IMR-90 (cell line): ENCODE data around the gene PTGR3.

Experiments used
- BHLHE40 ChIP-seq: fragments of 150-350 bp; IDR thresholded peaks from 2 replicates; pipeline ENCODE4 v1.6.1; 2016; ENCODE audit warnings: mild to moderate bottlenecking, low read depth, low read length
- CEBPB ChIP-seq: IDR thresholded peaks from 2 replicates; pipeline ENCODE4 v1.6.1; 2012; ENCODE audit warnings: low read depth, low read length, improper control_type of control experiment
- FOS ChIP-seq: fragments of 150-350 bp; IDR thresholded peaks from 2 replicates; pipeline ENCODE4 v1.6.1; 2016; ENCODE audit warnings: low read depth, low read length
- MAFK ChIP-seq: IDR thresholded peaks from 2 replicates; pipeline ENCODE4 v1.6.1; 2012; ENCODE audit warnings: low read depth, low read length, improper control_type of control experiment
- MXI1 ChIP-seq: IDR thresholded peaks from 2 replicates; pipeline ENCODE4 v1.6.1; 2012; ENCODE audit warnings: low read depth, mild to moderate bottlenecking, low read length, moderate library complexity, borderline replicate concordance
- NFE2L2 ChIP-seq: fragments of 150-350 bp; IDR thresholded peaks from 2 replicates; pipeline ENCODE4 v1.6.1; 2016; ENCODE audit warnings: low read depth, mild to moderate bottlenecking, low read length
- POLR2A ChIP-seq: IDR thresholded peaks from 2 replicates; pipeline ENCODE4 v1.6.1; 2012; ENCODE audit warnings: mild to moderate bottlenecking, low read depth, low read length
- RAD21 ChIP-seq: IDR thresholded peaks from 2 replicates; pipeline ENCODE4 v1.6.1; 2012; ENCODE audit warnings: low read length, improper control_type of control experiment
- RCOR1 ChIP-seq: IDR thresholded peaks from 2 replicates; pipeline ENCODE4 v1.6.1; 2012; ENCODE audit warnings: mild to moderate bottlenecking, low read length, improper control_type of control experiment; ENCODE audit not compliant: insufficient replicate concordance
- RFX5 ChIP-seq: IDR thresholded peaks from 2 replicates; pipeline ENCODE4 v1.8.0; 2012; ENCODE audit warnings: low read depth, mild to moderate bottlenecking, low read length, moderate library complexity
- SMC3 ChIP-seq: fragments of 150-350 bp; IDR thresholded peaks from 2 replicates; pipeline ENCODE4 v1.6.1; 2016; ENCODE audit warnings: low read depth, mild to moderate bottlenecking, antibody characterized with exemption, low read length, moderate library complexity
- TF ChIP-seq, protein P1 (sequence below): conservative IDR thresholded peaks from 2 replicates; pipeline ENCODE4 v1.5.1; 2012; ENCODE audit warnings: mild to moderate bottlenecking, low read depth, low read length, improper control_type of control experiment
- TF ChIP-seq, protein P2 (sequence below): fragments of 150-350 bp; IDR thresholded peaks from 2 replicates; pipeline ENCODE4 v1.6.1; 2016; ENCODE audit warnings: low read depth, mild to moderate bottlenecking, low read length, moderate library complexity, borderline replicate concordance
- TF ChIP-seq, protein P3 (sequence below): fragments of 150-350 bp; IDR thresholded peaks from 2 replicates; pipeline ENCODE4 v1.6.1; 2017; ENCODE audit warnings: mild to moderate bottlenecking, antibody characterized with exemption, low read length, low read depth

DNA sequence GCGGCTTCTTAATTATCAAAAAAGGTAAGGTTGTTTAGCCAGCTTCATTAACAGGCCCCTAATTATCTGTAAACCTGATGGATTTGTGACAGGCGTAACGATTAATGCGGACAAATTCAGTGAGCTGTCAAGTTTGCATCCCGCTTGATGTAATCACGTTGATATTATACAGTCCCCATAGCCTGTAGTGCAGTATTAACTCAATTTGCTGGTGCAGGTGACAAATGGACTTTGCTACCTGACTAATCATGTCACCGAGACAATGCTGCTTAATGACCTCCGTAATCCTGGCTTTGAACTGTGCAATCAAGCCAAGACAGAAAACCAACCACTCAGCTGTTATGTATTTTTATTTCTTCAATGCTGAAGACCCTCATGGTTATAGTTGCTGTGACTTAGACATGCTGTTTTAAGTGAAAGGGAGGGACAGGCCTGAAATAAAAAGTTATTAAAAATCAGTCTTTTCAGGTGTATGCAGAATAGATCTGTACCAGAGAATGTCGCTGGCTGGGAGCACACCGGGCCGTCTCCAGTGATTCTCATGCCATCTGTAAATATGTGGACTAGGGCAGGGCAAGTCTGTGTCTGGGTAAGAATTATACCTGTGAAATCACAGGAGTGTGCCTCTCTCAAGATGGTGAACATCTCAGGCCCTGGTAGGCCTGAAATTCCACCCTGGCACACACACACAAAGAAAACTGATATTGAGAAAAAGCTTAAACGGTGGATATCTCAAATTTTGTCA is 6.0 kb upstream of the PTGR3 start:
- no peak for TF ChIP-seq CEBPB
- no peak for TF ChIP-seq POLR2A
- TF ChIP-seq, protein P1, sequence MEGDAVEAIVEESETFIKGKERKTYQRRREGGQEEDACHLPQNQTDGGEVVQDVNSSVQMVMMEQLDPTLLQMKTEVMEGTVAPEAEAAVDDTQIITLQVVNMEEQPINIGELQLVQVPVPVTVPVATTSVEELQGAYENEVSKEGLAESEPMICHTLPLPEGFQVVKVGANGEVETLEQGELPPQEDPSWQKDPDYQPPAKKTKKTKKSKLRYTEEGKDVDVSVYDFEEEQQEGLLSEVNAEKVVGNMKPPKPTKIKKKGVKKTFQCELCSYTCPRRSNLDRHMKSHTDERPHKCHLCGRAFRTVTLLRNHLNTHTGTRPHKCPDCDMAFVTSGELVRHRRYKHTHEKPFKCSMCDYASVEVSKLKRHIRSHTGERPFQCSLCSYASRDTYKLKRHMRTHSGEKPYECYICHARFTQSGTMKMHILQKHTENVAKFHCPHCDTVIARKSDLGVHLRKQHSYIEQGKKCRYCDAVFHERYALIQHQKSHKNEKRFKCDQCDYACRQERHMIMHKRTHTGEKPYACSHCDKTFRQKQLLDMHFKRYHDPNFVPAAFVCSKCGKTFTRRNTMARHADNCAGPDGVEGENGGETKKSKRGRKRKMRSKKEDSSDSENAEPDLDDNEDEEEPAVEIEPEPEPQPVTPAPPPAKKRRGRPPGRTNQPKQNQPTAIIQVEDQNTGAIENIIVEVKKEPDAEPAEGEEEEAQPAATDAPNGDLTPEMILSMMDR, result no peak
- TF ChIP-seq RAD21, result no peak
- TF ChIP-seq RFX5, result no peak
- TF ChIP-seq, protein P2, sequence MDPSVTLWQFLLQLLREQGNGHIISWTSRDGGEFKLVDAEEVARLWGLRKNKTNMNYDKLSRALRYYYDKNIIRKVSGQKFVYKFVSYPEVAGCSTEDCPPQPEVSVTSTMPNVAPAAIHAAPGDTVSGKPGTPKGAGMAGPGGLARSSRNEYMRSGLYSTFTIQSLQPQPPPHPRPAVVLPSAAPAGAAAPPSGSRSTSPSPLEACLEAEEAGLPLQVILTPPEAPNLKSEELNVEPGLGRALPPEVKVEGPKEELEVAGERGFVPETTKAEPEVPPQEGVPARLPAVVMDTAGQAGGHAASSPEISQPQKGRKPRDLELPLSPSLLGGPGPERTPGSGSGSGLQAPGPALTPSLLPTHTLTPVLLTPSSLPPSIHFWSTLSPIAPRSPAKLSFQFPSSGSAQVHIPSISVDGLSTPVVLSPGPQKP, result no peak
- TF ChIP-seq, protein P3, sequence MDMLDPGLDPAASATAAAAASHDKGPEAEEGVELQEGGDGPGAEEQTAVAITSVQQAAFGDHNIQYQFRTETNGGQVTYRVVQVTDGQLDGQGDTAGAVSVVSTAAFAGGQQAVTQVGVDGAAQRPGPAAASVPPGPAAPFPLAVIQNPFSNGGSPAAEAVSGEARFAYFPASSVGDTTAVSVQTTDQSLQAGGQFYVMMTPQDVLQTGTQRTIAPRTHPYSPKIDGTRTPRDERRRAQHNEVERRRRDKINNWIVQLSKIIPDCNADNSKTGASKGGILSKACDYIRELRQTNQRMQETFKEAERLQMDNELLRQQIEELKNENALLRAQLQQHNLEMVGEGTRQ, result no peak
- no peak for TF ChIP-seq FOS
- TF ChIP-seq NFE2L2, result no peak
- TF ChIP-seq BHLHE40, result no peak
- no peak for TF ChIP-seq RCOR1
- no peak for TF ChIP-seq SMC3
- no peak for TF ChIP-seq MAFK
- TF ChIP-seq MXI1, result no peak
